ENCODE data around the gene MAT1A.

The MAT1A gene

GRCh38 chr10:80281784-80282765 lies 7.4 kb downstream of the MAT1A start:
- DNase-seq, result no peak

- no peak for DNase-seq
Observed at GRCh38 chr10:80281292-80281691, 8.2 kb downstream of the MAT1A start.

GRCh38 chr10:80280071-80280800 lies 9.2 kb downstream of the MAT1A start:
- DNase-seq, result no peak

- no peak for DNase-seq
Observed at GRCh38 chr10:80279146-80279545, 10.3 kb downstream of the MAT1A start.

- no peak for DNase-seq
Observed at GRCh38 chr10:80278480-80278879, 11.0 kb downstream of the MAT1A start.

- DNase-seq, result no peak
Observed at GRCh38 chr10:80277567-80278250, 11.7 kb downstream of the MAT1A start.

GRCh38 chr10:80277016-80277415 lies 12.4 kb downstream of the MAT1A start:
- DNase-seq, result no peak

GRCh38 chr10:80276335-80276734 lies 13.1 kb downstream of the MAT1A start:
- DNase-seq, result no peak

- DNase-seq, result no peak
Observed at GRCh38 chr10:80275756-80276155, 13.7 kb downstream of the MAT1A start.

GRCh38 chr10:80275135-80275498 lies 14.3 kb downstream of the MAT1A start:
- no peak for DNase-seq

GRCh38 chr10:80274396-80275134 lies 14.9 kb downstream of the MAT1A start:
- DNase-seq, result no peak

- no peak for DNase-seq
Observed at GRCh38 chr10:80273523-80274170, 15.8 kb downstream of the MAT1A start.

GRCh38 chr10:80272793-80273522 lies 16.5 kb downstream of the MAT1A start:
- no peak for DNase-seq

- DNase-seq, result no peak
Observed at GRCh38 chr10:80271416-80271815, 18.0 kb downstream of the MAT1A start.

- DNase-seq, result no peak
Observed at GRCh38 chr10:80270887-80271286, 18.6 kb downstream of the MAT1A start.

GRCh38 chr10:80268938-80269588 lies 20.4 kb downstream of the MAT1A start:
- DNase-seq, result no peak

- DNase-seq, result no peak
Observed at GRCh38 chr10:80268266-80268665, 21.2 kb downstream of the MAT1A start.

GRCh38 chr10:80266513-80266863 lies 23.0 kb downstream of the MAT1A start:
- no peak for DNase-seq

- no peak for DNase-seq
Observed at GRCh38 chr10:80265740-80266512, 23.5 kb downstream of the MAT1A start.
